B cell (primary cell): ENCODE measurements around the gene PPP1R3D. TPM values are rescaled to one million over a fixed set of nuclear protein-coding genes. Genes with fewer than 3 reads are reported as not detected.

Source experiments
- ATAC-seq: fragments of 200-7000 bp; cut with Tn5 transposase; one replicate; pipeline ENCODE4 v1.10.0; 2021; ENCODE audit warnings: low read depth, mild to moderate bottlenecking, moderate number of reproducible peaks, moderate library complexity
- CTCF ChIA-PET: fragments of 350-600 bp; sonication (Branson Sonifier 250); formaldehyde crosslinking; loops from one replicate; lab custom pipeline; 2021; ENCODE audit warnings: antibody characterized with exemption, inconsistent platforms; lab: Charles Lee
- POLR2A ChIA-PET: fragments of 350-600 bp; sonication (Branson Sonifier 250); formaldehyde crosslinking; loops from one replicate; lab custom pipeline; 2021; ENCODE audit warnings: antibody characterized with exemption; lab: Charles Lee
- DNase-seq: peaks from one replicate; pipeline ENCODE4 v3.0.0; 2013
- H2AFZ ChIP-seq: 2 replicates; pipeline ENCODE4 v1.6.1; 2012; ENCODE audit warnings: mild to moderate bottlenecking, low read depth, low read length; ENCODE audit not compliant: insufficient read depth, poor library complexity, severe bottlenecking
- H3K27ac ChIP-seq, 2 donors: 1 replicate in 1 of 2; 2 replicates in 1 of 2; pipeline ENCODE4 v1.5.1; 2012 to 2013; ENCODE audit warnings: low read length in 2 of 2, mild to moderate bottlenecking in 2 of 2, moderate library complexity in 1 of 2
- H3K27me3 ChIP-seq, 4 experiments: fragments of 200-600 bp in 1 of 4; sonication (generic) in 1 of 4; replicated peaks in 1 of 4; 1 replicate in 2 of 4; 2 replicates in 2 of 4; pipeline versions ENCODE4 v1.6.1 to v1.7.0; 2013 to 2016; ENCODE audit warnings: low read length in 3 of 4, mild to moderate bottlenecking in 2 of 4, mixed read lengths in 1 of 4, moderate library complexity in 1 of 4; ENCODE audit not compliant: insufficient read depth in 4 of 4, control insufficient read depth in 3 of 4; ENCODE audit errors: control extremely low read depth in 1 of 4
- H3K36me3 ChIP-seq, 2 experiments: replicated peaks in 1 of 2; 1 replicate in 1 of 2; 2 replicates in 1 of 2; pipeline versions ENCODE4 v1.6.1 to v1.7.1; 2013; ENCODE audit warnings: low read length in 1 of 2; ENCODE audit not compliant: insufficient read depth in 2 of 2, control insufficient read depth in 1 of 2; ENCODE audit errors: control extremely low read depth in 1 of 2, extremely low read depth in 1 of 2
- H3K4me1 ChIP-seq, 2 donors: fragments of 200-600 bp in 1 of 2; sonication (generic) in 1 of 2; 1 replicate in 1 of 2; 2 replicates in 1 of 2; pipeline versions ENCODE4 v1.5.1 to v1.6.1; 2013 to 2017; ENCODE audit warnings: low read length in 2 of 2; ENCODE audit not compliant: control insufficient read depth in 2 of 2, insufficient read depth in 2 of 2
- H3K4me2 ChIP-seq: replicated peaks from 2 replicates; pipeline ENCODE3; 2012; ENCODE audit warnings: mild to moderate bottlenecking, low read depth, low read length; ENCODE audit not compliant: poor library complexity, severe bottlenecking
- H3K4me3 ChIP-seq, 5 experiments: fragments of 200-600 bp in 1 of 5; sonication (generic) in 1 of 5; 1 replicate in 3 of 5; 2 replicates in 2 of 5; pipeline versions ENCODE4 v1.5.1 to v1.7.0; 2011 to 2016; ENCODE audit warnings: low read length in 4 of 5, mild to moderate bottlenecking in 4 of 5, low read depth in 2 of 5, control low read depth in 1 of 5, moderate library complexity in 1 of 5; ENCODE audit not compliant: insufficient read depth in 1 of 5; ENCODE audit errors: control extremely low read depth in 1 of 5, extremely low read depth in 1 of 5
- H3K79me2 ChIP-seq: fragments of 200-600 bp; sonication (generic); one replicate; pipeline ENCODE4 v1.6.0; 2016; ENCODE audit warnings: low read length; ENCODE audit not compliant: control insufficient read depth, insufficient read depth
- H3K9ac ChIP-seq: fragments of 200-600 bp; sonication (generic); 2 replicates; pipeline ENCODE4 v1.6.1; 2017; ENCODE audit warnings: mild to moderate bottlenecking, low read length, moderate library complexity
- H3K9me3 ChIP-seq, 3 donors: one replicate each; pipeline versions ENCODE4 v1.6.1 to v1.7.1; 2013; ENCODE audit warnings: low read length in 2 of 3; ENCODE audit not compliant: control insufficient read depth in 2 of 3, insufficient read depth in 1 of 3; ENCODE audit errors: control extremely low read depth in 1 of 3
- H4K20me1 ChIP-seq: 2 replicates; pipeline ENCODE4 v1.6.0; 2012; ENCODE audit warnings: mild to moderate bottlenecking, low read length; ENCODE audit not compliant: insufficient read depth, control insufficient read depth, poor library complexity, severe bottlenecking
- H3K27ac Mint-ChIP-seq: one replicate; pipeline ENCODE4 v1.8.0; 2021; ENCODE audit warnings: mixed read lengths
- H3K27me3 Mint-ChIP-seq: one replicate; pipeline ENCODE4 v1.8.0; 2021; ENCODE audit warnings: mixed read lengths
- H3K4me1 Mint-ChIP-seq: one replicate; pipeline ENCODE4 v1.8.0; 2021; ENCODE audit warnings: mixed read lengths
- H3K4me3 Mint-ChIP-seq: one replicate; pipeline ENCODE4 v1.8.0; 2021; ENCODE audit warnings: mixed read lengths
- H3K9me3 Mint-ChIP-seq: one replicate; pipeline ENCODE4 v1.8.0; 2022; ENCODE audit warnings: mixed read lengths; ENCODE audit not compliant: insufficient read depth
- CTCF ChIP-seq: fragments of 200-600 bp; IDR thresholded peaks from one replicate; pipeline ENCODE4 v1.8.0; 2022; ENCODE audit warnings: antibody characterized with exemption, mild to moderate bottlenecking
- EZH2 ChIP-seq: IDR thresholded peaks from 2 replicates; pipeline ENCODE4 v1.6.1; 2012; ENCODE audit warnings: borderline replicate concordance, low read depth, mild to moderate bottlenecking, moderate library complexity, low read length; ENCODE audit not compliant: insufficient read depth, poor library complexity, severe bottlenecking
- WGBS: methylation state at CpG from one replicate; pipeline ENCODE4 v1.1.5; 2013; ENCODE audit warnings: missing lambda C conversion rate; ENCODE audit not compliant: insufficient coverage; 5-methylcytosine and 5-hydroxymethylcytosine counted together
- intact Hi-C: fragments of 100-400 bp; cut with micrococcal nuclease; formaldehyde crosslinking; loops from one replicate; pipeline ENCODE4 v1.10.0; 2022
- polyA plus RNA-seq: library from polyadenylated mRNA; depleted of rRNA; stranded (reverse); fragments of >200 nt; gene quantifications from 2 replicates; pipeline ENCODE4 v1.2.3, GENCODE V29; 2012
- total RNA-seq, 2 donors: library from RNA; stranded (reverse); fragments of 120-200 nt in 1 of 2; gene quantifications; 1 replicate in 1 of 2; 2 replicates in 1 of 2; pipeline versions ENCODE4 v1.2.3 to v1.2.4, GENCODE V29; 2013 to 2022

Gene PPP1R3D
- total and polyA plus RNA-seq, 2 donors (not counting 1 experiment from before 2014, with no cell fraction given) = 1.2 to 13.6 TPM

GRCh38 chr20:59961423-59961822 is 21.3 kb upstream of the PPP1R3D start:
- POLR2A ChIA-PET = no interaction called here
- H3K27ac ChIP-seq = no peak overlapping the region
- WGBS = 100% methylated on average over 2 of the region's 2 CpGs
- H3K4me1 ChIP-seq = no peaks in the 10 kb centered on the region
- CTCF ChIA-PET = no interaction called here
- H3K27me3 ChIP-seq = no peaks in the 10 kb centered on the region
- H3K4me2 ChIP-seq = no peak overlapping the region
- Mint-ChIP-seq H3K4me3 (no peak overlapping the region), H3K27ac (no peak overlapping the region), H3K27me3 (no peaks in the 10 kb centered on the region), H3K4me1 (no peaks in the 10 kb centered on the region), H3K9me3 (no peaks in the 10 kb centered on the region)
- no peaks in the 10 kb centered on the region for H3K9me3 ChIP-seq
- H4K20me1 ChIP-seq = no peaks in the 10 kb centered on the region
- intact Hi-C loops = no loop called here
- no peak for TF ChIP-seq EZH2
- no peak for TF ChIP-seq CTCF
- no peaks in the 10 kb centered on the region for H3K79me2 ChIP-seq
- H3K36me3 ChIP-seq = no peaks in the 10 kb centered on the region
- DNase-seq = no peak
- no peak for ATAC-seq
- H3K9ac ChIP-seq = no peak overlapping the region
- H2AFZ ChIP-seq = no peak overlapping the region
- no peak overlapping the region for H3K4me3 ChIP-seq

GRCh38 chr20:59958626-59959025 is 18.5 kb upstream of the PPP1R3D start:
- Histone ChIP-seq H3K27me3 (no peaks in the 10 kb centered on the region), H3K4me3 (no peak overlapping the region), H3K27ac (no peak overlapping the region), H3K4me1 (no peaks in the 10 kb centered on the region), H3K9me3 (no peaks in the 10 kb centered on the region), H3K36me3 (no peaks in the 10 kb centered on the region), H3K9ac (no peak overlapping the region), H3K4me2 (no peak overlapping the region), H4K20me1 (no peaks in the 10 kb centered on the region), H2AFZ (no peak overlapping the region), H3K79me2 (no peaks in the 10 kb centered on the region)
- Mint-ChIP-seq H3K4me1 (no peaks in the 10 kb centered on the region), H3K4me3 (no peak overlapping the region), H3K27ac (no peak overlapping the region), H3K9me3 (no peaks in the 10 kb centered on the region), H3K27me3 (no peaks in the 10 kb centered on the region)
- CTCF ChIA-PET = interaction anchor here (1.0 to 1.3 kb wide), 3 partner anchors 9 to 25 kb away, joined by 3 to 4 read pairs (median 4); no protein-coding TSS in a partner anchor
- no peak for ATAC-seq
- POLR2A ChIA-PET = no interaction called here
- TF ChIP-seq CTCF = no peak
- TF ChIP-seq EZH2 = no peak
- WGBS = 96% methylated on average over 4 of the region's 4 CpGs
- no peak for DNase-seq
- intact Hi-C loops = no loop called here
